HG03060 (cell line): Measurements from ENCODE around the gene RFK.

Experiments
- ATAC-seq: cut with Tn5 transposase; IDR thresholded peaks from one replicate; pipeline ENCODE4 v1.9.1; 2021; ENCODE audit warnings: low read depth, moderate number of reproducible peaks; ENCODE audit not compliant: unreplicated experiment

RFK gene

GRCh38 chr9:76341616-76342015 lies 52.6 kb downstream of the RFK start:
- ATAC-seq, result no peak

- no peak for ATAC-seq
Observed at GRCh38 chr9:76338418-76338817, 55.8 kb downstream of the RFK start.

- ATAC-seq, result no peak
Observed at GRCh38 chr9:76336027-76336426, 58.2 kb downstream of the RFK start.
